Endodermal cell (in vitro differentiated cells): Measurements from ENCODE around the gene CPNE2. TPM values are rescaled to one million over a fixed set of nuclear protein-coding genes. Genes with fewer than 3 reads are reported as not detected.

ENCODE experiments used
- DNase-seq: peaks from one replicate; pipeline ENCODE4 v3.0.0-alpha.2; 2017
- H3K27ac ChIP-seq: 2 replicates; pipeline ENCODE4 v1.5.1; 2013; ENCODE audit warnings: mild to moderate bottlenecking, low read depth, low read length, moderate library complexity
- H3K27me3 ChIP-seq: 2 replicates; pipeline ENCODE4 v1.6.1; 2013; ENCODE audit warnings: mild to moderate bottlenecking, low read length, moderate library complexity; ENCODE audit not compliant: insufficient read depth, control insufficient read depth, poor library complexity, severe bottlenecking
- H3K36me3 ChIP-seq: 2 replicates; pipeline ENCODE4 v1.7.0; 2013; ENCODE audit warnings: mild to moderate bottlenecking, low read length, moderate library complexity; ENCODE audit not compliant: control insufficient read depth, insufficient read depth
- H3K4me1 ChIP-seq: one replicate; pipeline ENCODE4 v1.7.0; 2013; ENCODE audit warnings: low read length; ENCODE audit not compliant: control insufficient read depth, insufficient read depth
- H3K4me3 ChIP-seq: 2 replicates; pipeline ENCODE4 v1.5.1; 2013; ENCODE audit warnings: mild to moderate bottlenecking, low read length, moderate library complexity
- H3K9ac ChIP-seq: 2 replicates; pipeline ENCODE4 v1.6.1; 2013; ENCODE audit warnings: mild to moderate bottlenecking, low read length, moderate library complexity; ENCODE audit not compliant: poor library complexity, severe bottlenecking; ENCODE audit errors: extremely low read depth
- H3K9me3 ChIP-seq: 2 replicates; pipeline ENCODE4 v1.6.1; 2013; ENCODE audit warnings: mild to moderate bottlenecking, low read length, moderate library complexity; ENCODE audit not compliant: control insufficient read depth
- H3K27ac Mint-ChIP-seq: 2 replicates; pipeline ENCODE4 v1.8.0; 2020; ENCODE audit warnings: mixed read lengths
- H3K27me3 Mint-ChIP-seq: 2 replicates; pipeline ENCODE4 v1.8.0; 2021; ENCODE audit warnings: mild to moderate bottlenecking, mixed read lengths; ENCODE audit not compliant: insufficient read depth
- H3K36me3 Mint-ChIP-seq: 2 replicates; pipeline ENCODE4 v1.8.0; 2020; ENCODE audit warnings: low read depth, mixed read lengths
- H3K4me1 Mint-ChIP-seq: 2 replicates; pipeline ENCODE4 v1.8.0; 2020; ENCODE audit warnings: mixed read lengths
- H3K4me3 Mint-ChIP-seq: 2 replicates; pipeline ENCODE4 v1.8.0; 2020; ENCODE audit warnings: mild to moderate bottlenecking, moderate library complexity, mixed read lengths
- H3K9me3 Mint-ChIP-seq: 2 replicates; pipeline ENCODE4 v1.8.0; 2020; ENCODE audit warnings: mild to moderate bottlenecking, mixed read lengths
- CTCF ChIP-seq: fragments of 200-600 bp; sonication (generic); conservative IDR thresholded peaks from 2 replicates; pipeline ENCODE4 v1.5.0; 2021; ENCODE audit warnings: antibody characterized with exemption, mild to moderate bottlenecking
- WGBS, 2 experiments: methylation state at CpG; one replicate each; pipeline versions ENCODE4 v1.1.5 to v1.1.7; 2013; ENCODE audit warnings: missing lambda C conversion rate in 2 of 2, mixed read lengths in 1 of 2; ENCODE audit not compliant: insufficient coverage in 1 of 2, insufficient read length in 1 of 2; 5-methylcytosine and 5-hydroxymethylcytosine counted together
- total RNA-seq, 2 donors: library from RNA; stranded (reverse); fragmentation: NEBNext Ultra II Directional in 1 of 2; extraction: Animal tissue kit (Norgen Biotek cat#: 25700) in 1 of 2; gene quantifications; 2 replicates in 1 of 2; 3 replicates in 1 of 2; pipeline ENCODE4 v1.2.1, GENCODE V29; 2021

CPNE2 gene
- total RNA-seq, 2 donors from 2014 or later, result 12.3 to 16.6 TPM

GRCh38 chr16:57115168-57115513, 22.8 kb downstream of the CPNE2 start:
- Mint-ChIP-seq H3K4me1 (peaks cover 8% of the 10 kb centered on the region), H3K4me3 (no peak overlapping the region), H3K9me3 (no peaks in the 10 kb centered on the region), H3K27ac (no peak overlapping the region), H3K36me3 (peaks cover 2% of the 10 kb centered on the region), H3K27me3 (no peaks in the 10 kb centered on the region)
- Histone ChIP-seq H3K4me1 (no peaks in the 10 kb centered on the region), H3K4me3 (no peak overlapping the region), H3K9me3 (no peaks in the 10 kb centered on the region), H3K9ac (no peak overlapping the region), H3K36me3 (peaks cover 6% of the 10 kb centered on the region), H3K27ac (peak overlapping the region; percentile 93), H3K27me3 (no peaks in the 10 kb centered on the region)
- DNase-seq, result no peak
- WGBS, 2 experiments, result 79 to 81% methylated on average over 4 to 10 of the region's 10 CpGs
- TF ChIP-seq CTCF, result no peak

- peak overlapping the region; percentile 93 for H3K27ac ChIP-seq
- WGBS, 2 experiments, result 69 to 71% methylated on average over 18 to 25 of the region's 25 CpGs
- Mint-ChIP-seq H3K27me3 (no peaks in the 10 kb centered on the region), H3K36me3 (peaks cover 2% of the 10 kb centered on the region), H3K27ac (no peak overlapping the region), H3K4me1 (peaks cover 8% of the 10 kb centered on the region), H3K9me3 (no peaks in the 10 kb centered on the region), H3K4me3 (no peak overlapping the region)
- no peak for DNase-seq
- no peaks in the 10 kb centered on the region for H3K27me3 ChIP-seq
- H3K36me3 ChIP-seq, result peaks cover 6% of the 10 kb centered on the region
- H3K9me3 ChIP-seq, result no peaks in the 10 kb centered on the region
- H3K9ac ChIP-seq, result no peak overlapping the region
- H3K4me1 ChIP-seq, result no peaks in the 10 kb centered on the region
- TF ChIP-seq CTCF, result no peak
- H3K4me3 ChIP-seq, result no peak overlapping the region
Observed at GRCh38 chr16:57115514-57116182, 23.3 kb downstream of the CPNE2 start.

- H3K27ac ChIP-seq, result no peak overlapping the region
- DNase-seq, result no peak
- no peak overlapping the region for H3K9ac ChIP-seq
- Mint-ChIP-seq H3K4me1 (peaks cover 8% of the 10 kb centered on the region), H3K4me3 (no peak overlapping the region), H3K27ac (no peak overlapping the region), H3K9me3 (no peaks in the 10 kb centered on the region), H3K36me3 (peaks cover 2% of the 10 kb centered on the region), H3K27me3 (no peaks in the 10 kb centered on the region)
- no peak for TF ChIP-seq CTCF
- H3K9me3 ChIP-seq, result no peaks in the 10 kb centered on the region
- peaks cover 6% of the 10 kb centered on the region for H3K36me3 ChIP-seq
- no peaks in the 10 kb centered on the region for H3K4me1 ChIP-seq
- H3K4me3 ChIP-seq, result no peak overlapping the region
- no peaks in the 10 kb centered on the region for H3K27me3 ChIP-seq
- WGBS, 2 experiments, result 95 to 100% methylated on average over 2 of the region's 2 CpGs
Observed at GRCh38 chr16:57118461-57119084, 26.2 kb downstream of the CPNE2 start.
